ENCODE measurements around the gene PAK1. TPM values are rescaled to one million over a fixed set of nuclear protein-coding genes. Genes with fewer than 3 reads are reported as not detected.

The PAK1 gene
- total RNA-seq, 1 experiment from 2014 or later: 80.0 TPM

DNA sequence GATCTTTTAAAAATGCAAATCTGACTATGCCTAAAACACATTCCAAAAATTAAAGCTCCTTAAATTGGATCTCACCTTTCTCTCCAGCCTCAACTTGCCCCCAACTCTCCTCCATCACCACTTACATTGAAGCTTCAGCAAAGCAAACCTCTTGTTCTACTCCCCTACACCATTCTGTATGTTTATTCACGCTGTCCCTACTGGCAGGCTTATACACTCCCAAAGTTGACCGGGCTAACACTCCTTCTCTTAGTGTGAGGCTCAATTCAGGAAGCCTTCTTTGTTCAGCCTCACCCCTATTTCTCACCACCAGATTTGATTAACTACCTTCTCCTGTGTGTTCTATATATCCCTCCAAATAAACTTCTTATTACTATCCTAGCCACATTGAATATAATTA, 170.6 kb downstream of the PAK1 start:
- Histone ChIP-seq H4K20me1 (ENCODE audit: insufficient read depth) (no peaks in the 10 kb centered on the region), H3K4me1 (replicated peaks; ENCODE audit: insufficient read depth) (peaks cover 22% of the 10 kb centered on the region), H3K79me2 (ENCODE audit: low read depth) (no peaks in the 10 kb centered on the region), H2AFZ (no peak overlapping the region), H3K9me2 (ENCODE audit: insufficient read depth) (no peaks in the 10 kb centered on the region), H3F3A (ENCODE audit: insufficient read depth, low read depth) (peaks cover 24% of the 10 kb centered on the region), H3K9me3 (ENCODE audit: insufficient read depth, low read depth) (peaks cover 13% of the 10 kb centered on the region), H3K27ac (no peak overlapping the region), H3K27me3 (ENCODE audit: insufficient read depth, low read depth) (no peaks in the 10 kb centered on the region), H3K4me3 (no peak overlapping the region), H3K36me3 (ENCODE audit: low read depth) (no peaks in the 10 kb centered on the region), H3K4me2 (no peak overlapping the region)
- ChIA-PET CTCF (no interaction called here), POLR2A (ENCODE audit: unreplicated experiment) (no interaction called here)
- intact Hi-C loops (cut with micrococcal nuclease; ENCODE audit: unreplicated experiment): no loop called here
- TF ChIP-seq EZH2 (IDR thresholded peaks at IDR 0.05; ENCODE audit: low read depth): no peak
- TF ChIP-seq, protein P1, sequence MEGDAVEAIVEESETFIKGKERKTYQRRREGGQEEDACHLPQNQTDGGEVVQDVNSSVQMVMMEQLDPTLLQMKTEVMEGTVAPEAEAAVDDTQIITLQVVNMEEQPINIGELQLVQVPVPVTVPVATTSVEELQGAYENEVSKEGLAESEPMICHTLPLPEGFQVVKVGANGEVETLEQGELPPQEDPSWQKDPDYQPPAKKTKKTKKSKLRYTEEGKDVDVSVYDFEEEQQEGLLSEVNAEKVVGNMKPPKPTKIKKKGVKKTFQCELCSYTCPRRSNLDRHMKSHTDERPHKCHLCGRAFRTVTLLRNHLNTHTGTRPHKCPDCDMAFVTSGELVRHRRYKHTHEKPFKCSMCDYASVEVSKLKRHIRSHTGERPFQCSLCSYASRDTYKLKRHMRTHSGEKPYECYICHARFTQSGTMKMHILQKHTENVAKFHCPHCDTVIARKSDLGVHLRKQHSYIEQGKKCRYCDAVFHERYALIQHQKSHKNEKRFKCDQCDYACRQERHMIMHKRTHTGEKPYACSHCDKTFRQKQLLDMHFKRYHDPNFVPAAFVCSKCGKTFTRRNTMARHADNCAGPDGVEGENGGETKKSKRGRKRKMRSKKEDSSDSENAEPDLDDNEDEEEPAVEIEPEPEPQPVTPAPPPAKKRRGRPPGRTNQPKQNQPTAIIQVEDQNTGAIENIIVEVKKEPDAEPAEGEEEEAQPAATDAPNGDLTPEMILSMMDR (conservative IDR thresholded peaks at IDR 0.05): no peak
- DNase-seq: no peak
- no TSS peak for BruUV-seq (replicated peaks)

DNA sequence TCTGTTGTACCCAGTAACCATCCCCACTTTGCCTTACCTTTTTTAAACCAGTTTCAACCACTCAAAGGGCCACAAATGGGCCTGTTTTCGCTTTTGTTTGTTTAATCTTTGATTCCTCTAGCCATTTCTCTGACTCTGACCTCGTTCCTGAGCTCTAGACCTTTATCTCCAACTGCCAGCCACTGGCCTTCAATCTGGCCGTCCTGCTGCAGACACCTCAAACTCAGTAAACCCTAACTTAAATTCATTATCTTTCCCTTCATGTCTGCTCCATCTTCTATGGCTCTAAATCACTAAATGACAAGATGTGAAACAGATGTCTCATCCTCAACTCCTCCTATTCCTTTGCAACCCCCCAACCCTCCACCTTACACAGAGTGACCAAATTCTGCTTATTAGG, 171.1 kb downstream of the PAK1 start:
- POLR2A ChIA-PET (ENCODE audit: unreplicated experiment): no interaction called here
- H2AFZ ChIP-seq: no peak overlapping the region
- BruUV-seq (replicated peaks): no TSS peak
- no peak overlapping the region for H3K4me2 ChIP-seq
- CTCF ChIA-PET: no interaction called here
- peaks cover 13% of the 10 kb centered on the region for H3K9me3 ChIP-seq (ENCODE audit: insufficient read depth, low read depth)
- H3K79me2 ChIP-seq (ENCODE audit: low read depth): no peaks in the 10 kb centered on the region
- H3K4me3 ChIP-seq: no peak overlapping the region
- no peaks in the 10 kb centered on the region for H3K9me2 ChIP-seq (ENCODE audit: insufficient read depth)
- intact Hi-C loops (cut with micrococcal nuclease; ENCODE audit: unreplicated experiment): no loop called here
- H3K27ac ChIP-seq: no peak overlapping the region
- TF ChIP-seq, protein P1 (conservative IDR thresholded peaks at IDR 0.05): no peak
- no peak for TF ChIP-seq EZH2 (IDR thresholded peaks at IDR 0.05; ENCODE audit: low read depth)
- no peaks in the 10 kb centered on the region for H3K27me3 ChIP-seq (ENCODE audit: insufficient read depth, low read depth)
- DNase-seq: no peak
- no peaks in the 10 kb centered on the region for H3K36me3 ChIP-seq (ENCODE audit: low read depth)
- peaks cover 27% of the 10 kb centered on the region for H3K4me1 ChIP-seq (replicated peaks; ENCODE audit: insufficient read depth)
- no peaks in the 10 kb centered on the region for H4K20me1 ChIP-seq (ENCODE audit: insufficient read depth)
- H3F3A ChIP-seq (ENCODE audit: insufficient read depth, low read depth): peaks cover 28% of the 10 kb centered on the region

DNA sequence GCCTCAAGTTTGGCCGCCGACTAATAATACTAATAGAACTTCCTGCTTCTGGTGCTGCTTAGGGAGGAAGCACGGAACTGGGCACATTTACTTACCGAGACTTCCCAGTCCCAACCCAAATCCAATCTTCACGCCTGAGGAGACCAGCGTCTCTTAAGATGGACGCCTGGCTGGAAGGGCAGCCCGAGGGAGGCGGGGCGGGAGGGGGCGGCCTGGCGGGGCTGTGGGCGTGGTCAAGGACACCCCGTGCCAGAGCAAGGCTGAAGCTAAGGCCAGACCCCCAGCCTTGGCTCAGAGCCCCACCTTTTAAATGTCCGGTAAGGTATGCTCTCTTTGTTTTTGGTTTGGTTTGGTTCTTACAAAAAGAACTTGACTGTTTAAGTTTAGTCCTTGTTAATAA, 172.4 kb downstream of the PAK1 start, which contains the start of gene GDPD4:
Gene GDPD4, minus strand, starts transcription at position 177 of the 400 bp plus-strand sequence. CDS start 16,549 bp downstream, outside the sequence.
- intact Hi-C loops (cut with micrococcal nuclease; ENCODE audit: unreplicated experiment): no loop called here
- Histone ChIP-seq H3K36me3 (ENCODE audit: low read depth) (no peaks in the 10 kb centered on the region), H2AFZ (no peak within 1 kb of the TSS), H3K9me3 (ENCODE audit: insufficient read depth, low read depth) (peaks cover 13% of the 10 kb centered on the region), H3K4me1 (replicated peaks; ENCODE audit: insufficient read depth) (peaks cover 27% of the 10 kb centered on the region), H3F3A (ENCODE audit: insufficient read depth, low read depth) (peaks cover 28% of the 10 kb centered on the region), H4K20me1 (ENCODE audit: insufficient read depth) (no peaks in the 10 kb centered on the region), H3K4me2 (0 out of 2 replicates have a peak within 1 kb of the TSS, but pooled peaks have one; percentile 18), H3K9me2 (ENCODE audit: insufficient read depth) (no peaks in the 10 kb centered on the region), H3K79me2 (ENCODE audit: low read depth) (no peaks in the 10 kb centered on the region), H3K27ac (peak within 1 kb of the TSS; percentile 95), H3K4me3 (0 out of 2 replicates have a peak within 1 kb of the TSS, but pooled peaks have one; percentile 1), H3K27me3 (ENCODE audit: insufficient read depth, low read depth) (no peaks in the 10 kb centered on the region)
- BruUV-seq (replicated peaks): no TSS peak
- CTCF ChIA-PET: no interaction called here
- TF ChIP-seq, protein P1 (conservative IDR thresholded peaks at IDR 0.05): no peak
- TF ChIP-seq EZH2 (IDR thresholded peaks at IDR 0.05; ENCODE audit: low read depth): no peak
- no peak for DNase-seq
- POLR2A ChIA-PET (ENCODE audit: unreplicated experiment): no interaction called here
